ENCODE data around the gene CHERP. TPM values are rescaled to one million over a fixed set of nuclear protein-coding genes. Genes with fewer than 3 reads are reported as not detected.
"Not testable (repeated sequence)": the region's sequence is repeated elsewhere in the genome, so short reads cannot be mapped to it uniquely, and the experiment has no call there.

CHERP gene
- total and polyA plus RNA-seq, 2 donors (not counting 1 experiment from before 2014, with no cell fraction given): 38.3 to 98.9 TPM

GRCh38 chr19:16506961-16507360 lies 35.3 kb downstream of the CHERP start:
- CTCF ChIA-PET: no interaction called here
- Histone ChIP-seq H3K9ac (ENCODE audit: low read length) (no peak overlapping the region), H3K36me3 (replicated peaks in 1 of 2; ENCODE audit: control extremely low read depth in 1 of 2, control insufficient read depth in 1 of 2, extremely low read depth in 1 of 2, insufficient read depth in 2 of 2, low read length in 1 of 2) (peaks cover 0 to 17% of the 10 kb centered on the region in 2 experiments), H3K4me2 (replicated peaks; ENCODE audit: low read depth, low read length, poor library complexity, severe bottlenecking) (no peak overlapping the region), H3K4me3 (ENCODE audit: control extremely low read depth in 1 of 5, extremely low read depth in 1 of 5, insufficient read depth in 1 of 5, low read depth in 2 of 5, low read length in 4 of 5) (no peak overlapping the region), H3K27me3 (replicated peaks in 1 of 4; ENCODE audit: control extremely low read depth in 1 of 4, control insufficient read depth in 3 of 4, insufficient read depth in 4 of 4, low read length in 3 of 4) (no peaks in the 10 kb centered on the region), H3K79me2 (ENCODE audit: control insufficient read depth, insufficient read depth, low read length) (peaks cover 4% of the 10 kb centered on the region), H3K9me3 (ENCODE audit: control extremely low read depth in 1 of 3, control insufficient read depth in 2 of 3, insufficient read depth in 1 of 3, low read length in 2 of 3) (no peaks in the 10 kb centered on the region), H4K20me1 (ENCODE audit: control insufficient read depth, insufficient read depth, low read length, poor library complexity, severe bottlenecking) (no peaks in the 10 kb centered on the region), H3K27ac (ENCODE audit: low read length in 2 of 2) (no peak overlapping the region), H2AFZ (ENCODE audit: insufficient read depth, low read depth, low read length, poor library complexity, severe bottlenecking) (no peak overlapping the region), H3K4me1 (ENCODE audit: control insufficient read depth in 2 of 2, insufficient read depth in 2 of 2, low read length in 2 of 2) (no peaks in the 10 kb centered on the region)
- POLR2A ChIA-PET: no interaction called here
- Mint-ChIP-seq H3K4me3 (no peak overlapping the region), H3K27ac (no peak overlapping the region), H3K27me3 (no peaks in the 10 kb centered on the region), H3K9me3 (ENCODE audit: insufficient read depth) (no peaks in the 10 kb centered on the region), H3K4me1 (no peaks in the 10 kb centered on the region)
- WGBS (ENCODE audit: insufficient coverage): 100% methylated on average over 2 of the region's 6 CpGs
- no peak for TF ChIP-seq CTCF (IDR thresholded peaks at IDR 0.05)
- TF ChIP-seq EZH2 (IDR thresholded peaks at IDR 0.05; ENCODE audit: borderline replicate concordance, insufficient read depth, low read depth, low read length, poor library complexity, severe bottlenecking): no peak
- DNase-seq (no peak), ATAC-seq (ENCODE audit: low read depth) (no peak)
- intact Hi-C loops (cut with micrococcal nuclease): no loop called here

DNA sequence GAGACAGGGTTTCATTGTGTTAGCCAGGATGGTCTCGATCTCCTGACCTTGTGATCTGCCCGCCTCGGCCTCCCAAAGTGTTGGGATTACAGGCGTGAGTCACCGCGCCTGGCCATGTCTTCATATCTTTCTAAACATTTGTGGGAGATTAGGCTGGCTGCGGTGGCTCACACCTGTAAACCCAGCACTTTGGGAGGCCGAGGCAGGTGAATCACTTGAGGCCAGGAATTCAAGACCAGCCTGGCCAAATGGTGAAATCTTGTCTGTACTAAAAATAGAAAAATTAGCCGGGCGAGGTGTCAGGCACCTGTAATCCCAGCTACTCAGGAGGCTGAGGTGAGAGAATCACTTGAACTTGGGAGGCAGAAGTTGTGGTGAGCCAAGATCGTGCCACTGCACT lies 36.1 kb downstream of the CHERP start:
- H3K4me3 ChIP-seq (ENCODE audit: control extremely low read depth in 1 of 5, extremely low read depth in 1 of 5, insufficient read depth in 1 of 5, low read depth in 2 of 5, low read length in 4 of 5); ATAC-seq (ENCODE audit: low read depth); CTCF ChIA-PET; H3K4me1 ChIP-seq (ENCODE audit: control insufficient read depth in 2 of 2, insufficient read depth in 2 of 2, low read length in 2 of 2); H3K9ac ChIP-seq (ENCODE audit: low read length); H3K4me2 ChIP-seq (replicated peaks; ENCODE audit: low read depth, low read length, poor library complexity, severe bottlenecking); H3K9me3 ChIP-seq (ENCODE audit: control extremely low read depth in 1 of 3, control insufficient read depth in 2 of 3, insufficient read depth in 1 of 3, low read length in 2 of 3); H3K4me1 Mint-ChIP-seq; H3K9me3 Mint-ChIP-seq (ENCODE audit: insufficient read depth); H3K27me3 Mint-ChIP-seq; H3K27ac Mint-ChIP-seq; POLR2A ChIA-PET; H3K4me3 Mint-ChIP-seq; H4K20me1 ChIP-seq (ENCODE audit: control insufficient read depth, insufficient read depth, low read length, poor library complexity, severe bottlenecking); H3K79me2 ChIP-seq (ENCODE audit: control insufficient read depth, insufficient read depth, low read length); H2AFZ ChIP-seq (ENCODE audit: insufficient read depth, low read depth, low read length, poor library complexity, severe bottlenecking); intact Hi-C loops (cut with micrococcal nuclease); H3K27me3 ChIP-seq (replicated peaks in 1 of 4; ENCODE audit: control extremely low read depth in 1 of 4, control insufficient read depth in 3 of 4, insufficient read depth in 4 of 4, low read length in 3 of 4); DNase-seq; H3K27ac ChIP-seq (ENCODE audit: low read length in 2 of 2): not testable (repeated sequence)
- H3K36me3 ChIP-seq (replicated peaks in 1 of 2; ENCODE audit: control extremely low read depth in 1 of 2, control insufficient read depth in 1 of 2, extremely low read depth in 1 of 2, insufficient read depth in 2 of 2, low read length in 1 of 2): peaks cover 0 to 19% of the 10 kb centered on the region in 2 experiments
- WGBS (ENCODE audit: insufficient coverage): 98% methylated on average over 8 of the region's 11 CpGs
